ENCODE data around the gene ZNF697. TPM values are rescaled to one million over a fixed set of nuclear protein-coding genes. Genes with fewer than 3 reads are reported as not detected.
"Not testable (repeated sequence)": the region's sequence is repeated elsewhere in the genome, so short reads cannot be mapped to it uniquely, and the experiment has no call there.

The ZNF697 gene
- polyA plus RNA-seq, 1 donor from 2014 or later: not detected

DNA sequence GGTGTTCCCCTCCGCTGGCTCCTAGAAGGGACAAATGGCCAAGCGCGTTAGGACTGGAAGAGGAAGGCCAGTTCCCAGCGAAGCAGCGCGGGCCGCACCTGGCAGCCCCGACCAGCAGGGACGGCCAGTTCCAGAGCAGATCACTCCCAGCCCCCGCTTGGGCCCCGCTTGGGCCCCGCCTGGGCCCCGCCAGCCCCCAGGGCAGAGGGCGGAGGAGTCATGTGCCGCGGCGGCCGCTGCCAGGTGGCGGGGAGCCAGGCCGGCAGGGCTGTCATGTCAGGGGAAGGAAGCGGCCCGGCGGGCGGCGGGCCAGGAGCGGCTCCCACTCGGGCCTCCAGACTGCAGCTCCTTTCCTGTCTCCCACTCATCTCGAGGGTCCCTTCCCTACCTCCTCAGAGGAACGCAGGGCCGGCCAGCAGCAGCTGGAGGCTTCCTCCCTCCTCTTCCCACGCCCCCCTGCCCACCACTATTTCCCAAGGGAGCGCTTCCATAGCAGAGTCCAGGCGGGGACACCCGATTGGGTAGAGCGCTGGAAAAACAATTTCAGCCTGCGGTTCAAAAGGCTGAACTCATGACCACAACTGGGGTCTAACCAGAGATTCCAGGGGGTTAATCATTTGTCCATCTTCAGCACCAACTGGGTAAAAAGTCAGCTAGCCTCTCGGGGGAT lies 16.5 kb downstream of the ZNF697 start:
- H3K27me3 Mint-ChIP-seq: peaks cover 51% of the 10 kb centered on the region
- no peaks in the 10 kb centered on the region for H3K36me3 Mint-ChIP-seq
- no peaks in the 10 kb centered on the region for H3K9me3 Mint-ChIP-seq
- no peaks in the 10 kb centered on the region for H3K4me1 Mint-ChIP-seq
- H3K4me3 Mint-ChIP-seq: no peak overlapping the region
- no peak overlapping the region for H3K27ac Mint-ChIP-seq

DNA sequence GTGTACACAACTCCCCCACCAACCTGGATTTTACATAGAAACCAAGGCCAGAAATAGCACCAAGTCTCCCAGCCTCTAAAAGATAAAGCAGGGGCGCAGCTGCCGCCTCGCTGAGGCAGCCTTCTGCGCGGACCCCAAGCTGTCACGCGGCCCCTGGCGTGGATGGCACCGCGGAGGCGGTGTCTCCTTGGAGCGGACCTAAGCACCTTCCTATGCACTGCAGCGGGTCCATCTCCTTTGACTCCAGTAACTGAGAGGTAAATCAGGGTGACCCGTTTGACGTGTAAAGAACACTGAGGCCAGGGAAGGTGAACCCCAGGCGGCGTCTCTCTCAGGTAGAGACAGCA lies 17.0 kb downstream of the ZNF697 start:
- Mint-ChIP-seq H3K36me3 (no peaks in the 10 kb centered on the region), H3K9me3 (no peaks in the 10 kb centered on the region), H3K4me1 (no peaks in the 10 kb centered on the region), H3K27ac (no peak overlapping the region), H3K4me3 (peak overlapping the region in 2 of 4 donors; percentile 22 to 45), H3K27me3 (peaks cover 52% of the 10 kb centered on the region)

DNA sequence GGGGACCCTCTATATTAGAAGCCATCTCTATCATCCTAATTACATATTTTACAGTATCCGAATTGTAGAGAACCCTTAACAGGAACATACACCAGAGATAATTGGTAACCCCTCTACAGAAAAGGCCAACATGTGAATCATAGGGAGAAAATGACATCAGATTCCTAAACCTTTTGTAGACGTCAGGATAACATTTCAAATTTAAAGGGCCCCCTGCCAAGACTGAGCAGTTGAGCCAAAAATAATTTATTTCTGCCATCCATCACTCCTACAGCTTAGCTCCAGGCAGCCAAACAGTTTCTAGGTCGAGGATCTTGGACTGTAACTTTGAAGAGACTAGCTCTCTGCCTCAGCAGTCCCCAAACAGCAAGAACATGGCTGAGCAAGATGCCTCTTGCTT lies 21.2 kb downstream of the ZNF697 start:
- no peaks in the 10 kb centered on the region for H3K4me1 Mint-ChIP-seq
- H3K27me3 Mint-ChIP-seq: peaks cover 34% of the 10 kb centered on the region
- no peaks in the 10 kb centered on the region for H3K36me3 Mint-ChIP-seq
- no peak overlapping the region for H3K27ac Mint-ChIP-seq
- H3K4me3 Mint-ChIP-seq: no peak overlapping the region
- no peaks in the 10 kb centered on the region for H3K9me3 Mint-ChIP-seq

DNA sequence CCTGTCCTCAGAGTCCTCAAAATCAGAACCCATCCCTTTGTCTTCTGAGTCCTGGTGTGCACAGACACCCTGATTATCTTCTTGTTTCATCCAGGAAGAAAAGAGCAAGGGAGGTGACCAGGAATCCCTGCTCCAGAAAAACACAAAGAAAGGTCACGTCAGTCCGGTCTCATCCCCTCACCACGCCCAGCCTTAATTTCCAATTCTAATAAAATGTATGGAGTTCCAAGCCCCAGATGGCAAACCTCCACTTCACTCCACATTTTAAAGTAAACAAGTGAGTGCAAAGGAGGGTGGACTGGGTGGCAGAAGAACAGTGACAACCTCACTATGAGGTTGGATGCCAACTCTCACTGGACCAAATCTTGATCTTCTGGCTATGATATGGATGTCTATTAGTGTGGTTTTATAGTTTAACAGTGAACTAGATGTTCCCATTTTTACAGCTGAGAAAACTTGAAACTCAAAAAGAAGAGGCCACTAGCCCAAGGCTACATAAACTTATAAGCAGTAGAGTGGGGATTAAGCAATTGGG lies 22.0 kb downstream of the ZNF697 start:
- no peak overlapping the region for H3K27ac Mint-ChIP-seq
- H3K27me3 Mint-ChIP-seq: peaks cover 28% of the 10 kb centered on the region
- no peaks in the 10 kb centered on the region for H3K4me1 Mint-ChIP-seq
- peak overlapping the region in 1 of 4 donors; percentile 6 for H3K4me3 Mint-ChIP-seq
- H3K9me3 Mint-ChIP-seq: no peaks in the 10 kb centered on the region
- no peaks in the 10 kb centered on the region for H3K36me3 Mint-ChIP-seq

DNA sequence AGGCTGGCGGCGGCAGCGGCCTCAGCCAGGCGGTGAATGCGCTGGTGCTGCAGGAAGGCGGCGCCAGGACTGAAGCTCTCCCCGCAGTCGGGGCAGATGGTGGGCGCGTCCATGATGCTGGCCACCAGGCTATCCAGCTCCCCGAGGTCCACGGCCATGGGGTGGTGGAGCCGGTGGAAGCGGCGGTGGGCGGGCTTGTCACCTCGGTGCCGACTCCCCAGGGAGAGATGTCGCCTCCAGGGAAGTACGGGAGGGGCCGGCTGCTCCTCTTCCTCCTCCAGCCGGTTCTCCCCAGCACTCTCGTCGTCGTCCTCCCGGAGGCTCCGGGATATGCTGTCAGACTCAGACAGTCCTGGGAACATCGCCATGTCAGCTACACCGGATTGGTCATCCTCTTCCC lies 24.4 kb downstream of the ZNF697 start:
- Mint-ChIP-seq H3K36me3 (no peaks in the 10 kb centered on the region), H3K9me3 (no peaks in the 10 kb centered on the region), H3K4me1 (no peaks in the 10 kb centered on the region), H3K27ac (no peak overlapping the region), H3K4me3 (no peak overlapping the region), H3K27me3 (peaks cover 10% of the 10 kb centered on the region)

DNA sequence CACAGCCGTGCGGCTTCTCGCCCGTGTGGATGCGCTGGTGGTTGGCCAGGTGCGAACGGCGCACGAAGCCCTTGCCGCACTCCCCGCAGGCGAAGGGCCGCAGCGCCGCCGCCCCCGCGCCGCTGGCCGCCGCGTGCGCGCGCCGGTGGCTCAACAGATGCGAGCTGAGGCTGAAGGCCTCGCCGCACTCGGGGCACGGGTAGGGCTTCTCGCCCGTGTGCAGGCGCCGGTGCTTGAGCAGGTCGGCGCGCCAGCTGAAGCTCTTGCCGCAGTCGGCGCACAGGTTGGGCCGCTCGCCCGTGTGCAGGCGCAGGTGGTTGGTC lies 24.9 kb downstream of the ZNF697 start:
- H3K36me3 Mint-ChIP-seq: no peaks in the 10 kb centered on the region
- no peak overlapping the region for H3K4me3 Mint-ChIP-seq
- H3K27ac Mint-ChIP-seq: no peak overlapping the region
- no peaks in the 10 kb centered on the region for H3K9me3 Mint-ChIP-seq
- H3K27me3 Mint-ChIP-seq: peaks cover 5% of the 10 kb centered on the region
- H3K4me1 Mint-ChIP-seq: no peaks in the 10 kb centered on the region

DNA sequence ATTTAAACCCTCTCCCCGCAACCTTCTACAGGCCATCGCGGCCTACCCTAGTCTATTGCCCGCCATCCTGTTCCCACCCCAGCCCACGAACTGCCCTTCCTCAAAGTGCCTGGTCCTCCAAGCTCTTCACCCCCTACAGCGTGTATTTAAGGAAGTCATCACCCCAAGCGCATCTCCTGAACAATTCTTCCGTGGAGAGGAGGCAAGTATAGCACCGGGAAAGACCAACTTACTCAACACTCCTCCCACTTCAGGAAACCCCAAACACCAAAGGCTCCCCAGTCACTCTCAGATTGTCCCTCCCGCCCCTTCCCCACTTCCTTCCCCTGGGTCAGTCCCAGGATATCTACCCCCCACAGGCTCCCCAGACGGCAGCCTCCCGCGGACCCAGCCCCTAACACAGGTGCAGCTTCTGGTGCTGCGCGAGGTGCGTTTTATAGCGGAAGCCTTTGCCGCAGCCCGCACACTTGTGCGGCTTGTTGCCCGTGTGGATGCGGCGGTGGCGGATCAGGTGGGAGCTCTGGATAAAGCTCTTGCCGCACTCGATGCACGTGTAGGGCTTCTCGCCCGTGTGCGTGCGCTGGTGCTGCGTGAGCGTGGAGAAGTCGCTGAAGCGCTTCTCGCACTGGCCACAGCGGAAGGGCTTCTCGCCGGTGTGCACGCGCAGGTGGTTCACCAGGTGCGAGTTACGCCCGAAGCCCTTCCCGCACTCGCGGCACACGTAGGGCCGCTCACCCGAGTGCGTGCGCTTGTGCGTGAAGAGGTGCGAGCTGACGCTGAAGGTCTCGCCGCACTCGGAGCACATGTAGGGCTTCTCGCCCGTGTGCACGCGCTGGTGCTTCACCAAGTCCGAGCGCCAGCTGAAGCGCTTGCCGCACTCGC lies 25.5 kb downstream of the ZNF697 start:
- H3K4me1 Mint-ChIP-seq: no peaks in the 10 kb centered on the region
- no peak overlapping the region for H3K27ac Mint-ChIP-seq
- H3K36me3 Mint-ChIP-seq: no peaks in the 10 kb centered on the region

DNA sequence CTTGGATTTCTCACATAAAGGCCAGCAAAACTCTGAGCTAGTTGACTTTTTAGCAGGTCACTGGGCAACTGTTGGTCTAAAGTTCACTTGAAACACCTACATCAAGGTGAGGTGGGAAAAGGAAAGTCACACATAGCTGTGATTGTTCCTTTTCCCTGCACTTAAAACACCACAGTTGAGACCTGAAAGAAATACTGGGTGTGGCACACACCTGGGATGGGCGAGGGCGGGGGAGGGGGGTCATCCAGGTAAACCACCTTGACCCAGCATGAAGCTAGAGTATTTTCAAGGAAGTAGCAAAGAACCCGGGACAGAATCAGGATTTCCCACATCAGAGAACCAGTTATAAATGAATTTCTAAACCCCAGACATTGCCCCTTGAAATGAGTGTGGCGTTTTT lies 26.4 kb downstream of the ZNF697 start:
- H3K9me3 Mint-ChIP-seq: no peaks in the 10 kb centered on the region
- H3K4me1 Mint-ChIP-seq: no peaks in the 10 kb centered on the region
- no peak overlapping the region for H3K27ac Mint-ChIP-seq
- no peak overlapping the region for H3K4me3 Mint-ChIP-seq
- H3K27me3 Mint-ChIP-seq: peaks cover 2% of the 10 kb centered on the region
- H3K36me3 Mint-ChIP-seq: no peaks in the 10 kb centered on the region

More for the DNA sequence above, 25.5 kb downstream of the ZNF697 start:
- Mint-ChIP-seq H3K27me3 (peaks cover 3% of the 10 kb centered on the region), H3K4me3 (no peak overlapping the region), H3K9me3 (no peaks in the 10 kb centered on the region)

DNA sequence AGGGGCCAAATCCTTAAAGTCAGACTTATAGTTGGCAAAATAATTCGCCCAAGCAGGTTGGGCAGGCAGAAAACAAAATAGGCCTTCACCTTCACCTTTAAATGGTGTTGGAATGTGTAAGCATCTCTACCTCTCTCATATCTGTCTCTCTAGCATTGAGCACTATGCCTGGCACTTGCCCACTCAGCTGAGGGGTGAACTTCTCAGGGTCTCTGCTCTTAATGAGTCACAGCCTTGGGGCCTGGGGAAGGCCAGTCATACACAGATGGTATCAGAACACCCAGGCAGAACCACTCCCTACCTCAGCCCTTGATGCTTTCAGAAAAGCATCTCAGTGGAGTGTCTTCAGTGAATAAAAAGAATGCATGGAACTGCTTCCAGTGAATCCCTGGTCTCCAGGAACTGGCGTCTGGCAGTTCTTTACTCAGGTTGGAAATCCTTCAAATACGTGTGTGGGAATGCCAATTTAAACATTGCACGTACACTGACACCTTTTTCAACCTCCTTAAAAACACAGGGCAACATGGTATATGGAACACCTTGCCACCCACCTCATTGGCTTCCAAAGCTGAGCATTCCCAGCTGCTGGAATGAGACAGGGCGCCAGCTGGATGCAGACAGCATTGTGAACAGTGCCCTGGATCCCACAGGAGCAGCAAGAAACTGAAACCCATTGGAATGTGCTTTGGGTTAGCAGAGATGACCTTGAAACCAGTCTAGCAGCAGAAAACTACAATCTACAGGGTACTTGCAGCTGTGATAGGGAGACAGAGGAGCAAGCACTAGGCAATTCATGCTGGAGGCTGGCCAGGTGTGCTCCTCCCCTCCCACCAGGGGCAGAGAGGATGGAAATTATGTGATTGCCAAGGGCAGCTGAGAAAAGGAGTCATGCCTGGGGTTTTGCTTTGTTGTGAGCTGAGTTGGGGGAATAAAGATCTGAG lies 30.0 kb downstream of the ZNF697 start:
- Mint-ChIP-seq H3K36me3 (no peaks in the 10 kb centered on the region), H3K9me3 (no peaks in the 10 kb centered on the region), H3K27ac (no peak overlapping the region), H3K27me3 (no peaks in the 10 kb centered on the region), H3K4me1 (no peaks in the 10 kb centered on the region), H3K4me3 (no peak overlapping the region)

DNA sequence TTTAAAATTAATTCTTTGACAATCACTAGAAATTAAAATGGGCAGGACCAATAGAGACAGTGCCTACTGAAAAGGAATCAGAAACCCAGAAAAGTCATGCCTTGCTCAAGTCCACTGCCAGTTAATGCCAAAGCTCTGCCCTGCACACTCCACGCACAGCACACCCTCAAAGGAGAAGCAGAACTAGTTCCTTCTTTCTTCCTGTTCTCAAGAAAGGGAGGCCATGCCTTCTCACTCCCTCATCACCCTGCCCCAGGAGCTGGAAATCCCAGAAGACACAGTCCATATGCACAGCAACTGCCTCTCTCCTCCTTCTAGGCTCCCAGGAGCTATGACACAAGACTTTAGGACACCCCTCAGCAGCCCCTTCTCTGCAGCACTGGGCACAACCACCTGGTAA lies 31.3 kb downstream of the ZNF697 start:
- not testable (repeated sequence) for H3K4me1 Mint-ChIP-seq, H3K27ac Mint-ChIP-seq, H3K36me3 Mint-ChIP-seq, H3K4me3 Mint-ChIP-seq, H3K27me3 Mint-ChIP-seq, H3K9me3 Mint-ChIP-seq

DNA sequence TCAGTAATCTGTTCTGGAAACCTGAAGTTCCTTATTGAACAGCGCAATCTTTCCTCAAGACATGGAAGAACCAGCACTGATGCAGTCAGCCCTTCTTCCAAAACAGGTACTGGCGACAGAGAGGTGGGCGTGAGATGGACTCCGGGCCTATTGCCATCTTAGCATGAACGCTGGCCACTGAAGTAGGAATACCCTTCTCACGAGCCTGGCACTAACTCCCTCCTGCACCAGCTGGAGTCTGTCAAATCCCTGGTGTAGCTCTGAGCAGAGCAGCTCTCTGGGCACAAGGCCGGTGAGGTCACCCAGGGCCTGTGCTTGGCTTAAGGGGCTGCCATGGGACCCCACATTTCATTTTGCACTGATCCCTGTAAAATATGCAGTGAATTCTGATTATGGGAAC lies 33.0 kb downstream of the ZNF697 start:
- H3K4me3 Mint-ChIP-seq, H3K27me3 Mint-ChIP-seq, H3K27ac Mint-ChIP-seq, H3K36me3 Mint-ChIP-seq, H3K9me3 Mint-ChIP-seq: not testable (repeated sequence)
- peaks cover 2 to 16% (median 6%) of the 10 kb centered on the region in 3 donors for H3K4me1 Mint-ChIP-seq

DNA sequence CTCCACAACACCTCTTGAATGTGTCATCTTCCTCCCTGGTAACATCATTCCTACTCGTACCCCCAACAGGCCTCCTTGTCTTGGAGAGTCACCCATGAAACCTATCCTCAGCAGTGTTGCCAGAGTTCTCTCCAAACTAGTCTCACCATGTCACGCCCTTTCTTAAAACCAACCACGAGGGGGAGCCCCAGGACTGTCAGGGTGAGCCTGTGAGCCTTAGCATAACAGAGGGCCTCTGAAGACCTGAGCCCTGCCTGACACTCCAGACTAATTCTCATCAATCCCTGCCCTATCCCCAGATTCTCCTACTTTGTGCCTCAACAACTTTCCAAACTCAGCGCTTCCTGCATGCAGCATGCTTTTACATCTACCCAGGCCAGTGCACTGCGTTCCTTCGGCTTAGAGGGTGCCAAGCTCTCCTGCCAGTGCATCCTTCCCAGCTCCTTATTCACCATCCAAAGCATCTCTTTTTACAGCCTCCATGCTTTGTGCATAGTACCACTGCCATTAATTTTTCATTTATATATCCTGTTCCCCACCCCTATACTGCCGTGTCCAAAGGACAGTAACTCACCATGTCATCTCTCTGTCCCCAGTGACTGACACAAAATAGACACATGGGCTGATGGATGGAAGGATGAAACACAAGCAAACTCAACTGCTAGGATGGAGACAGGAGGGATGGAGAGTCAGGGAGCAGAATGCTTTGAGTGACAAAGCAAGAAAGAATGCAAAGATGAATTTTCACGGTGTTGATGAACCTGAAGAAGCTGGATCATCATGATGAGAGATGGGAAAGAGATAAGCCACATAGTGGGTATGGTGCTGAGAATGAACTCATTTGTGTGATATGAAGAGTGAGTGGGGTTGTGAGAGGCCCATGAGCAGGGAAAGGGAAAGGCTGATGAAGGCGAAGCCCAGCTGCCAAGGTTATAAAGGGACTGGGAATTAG lies 34.0 kb downstream of the ZNF697 start:
- Mint-ChIP-seq H3K4me1 (peaks cover 2 to 16% (median 6%) of the 10 kb centered on the region in 3 donors), H3K27ac (no peak overlapping the region), H3K27me3 (peaks cover 10% of the 10 kb centered on the region), H3K36me3 (no peaks in the 10 kb centered on the region), H3K9me3 (no peaks in the 10 kb centered on the region), H3K4me3 (no peak overlapping the region)

DNA sequence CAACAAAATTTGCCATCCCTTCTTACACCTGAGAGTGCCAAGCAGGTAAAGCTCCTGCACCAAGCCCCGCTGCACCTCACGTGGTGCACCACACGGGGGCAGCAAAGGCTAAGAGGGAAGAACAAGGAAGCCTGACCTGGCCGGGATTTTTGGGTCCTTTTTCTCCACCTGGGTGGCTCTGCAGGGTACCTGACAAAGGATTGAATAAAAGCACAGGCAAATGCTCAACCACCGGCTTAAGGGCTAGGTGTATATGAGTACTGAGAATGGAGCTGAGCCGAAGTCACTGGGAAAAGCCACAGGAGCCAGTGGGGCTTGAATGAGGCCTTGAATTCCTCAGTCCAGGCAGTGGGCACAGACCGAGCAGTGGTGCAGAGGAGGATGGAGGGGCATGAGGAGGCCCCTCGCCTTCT lies 36.4 kb downstream of the ZNF697 start:
- Mint-ChIP-seq H3K36me3 (no peaks in the 10 kb centered on the region), H3K4me1 (peaks cover 6 to 16% (median 10%) of the 10 kb centered on the region in 3 donors), H3K27ac (no peak overlapping the region), H3K27me3 (peaks cover 10% of the 10 kb centered on the region), H3K9me3 (no peaks in the 10 kb centered on the region), H3K4me3 (no peak overlapping the region)

DNA sequence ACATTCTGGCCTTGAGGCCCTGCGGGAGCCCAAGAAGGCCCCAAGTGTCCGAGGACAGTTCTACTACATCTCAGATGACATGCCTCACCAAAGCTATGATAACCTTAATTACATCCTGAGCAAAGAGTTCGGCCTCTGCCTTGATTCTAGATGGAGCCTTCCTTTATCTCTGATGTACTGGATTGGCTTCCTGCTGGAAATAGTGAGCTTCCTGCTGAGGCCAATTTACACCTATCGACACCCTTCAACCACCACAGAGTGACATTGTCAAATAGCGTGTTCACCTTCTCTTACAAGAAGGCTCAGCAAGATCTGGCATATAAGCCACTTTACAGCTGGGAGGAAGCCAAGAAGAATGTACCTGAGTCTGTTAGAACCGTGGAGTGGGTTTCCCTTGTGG lies 39.2 kb downstream of the ZNF697 start:
- not testable (repeated sequence) for H3K36me3 Mint-ChIP-seq, H3K4me3 Mint-ChIP-seq, H3K27ac Mint-ChIP-seq, H3K9me3 Mint-ChIP-seq, H3K27me3 Mint-ChIP-seq
- peaks cover 6 to 16% (median 10%) of the 10 kb centered on the region in 3 donors for H3K4me1 Mint-ChIP-seq
